Epithelial cell of proximal tubule (primary cell): ENCODE data around the gene TNRC18. TPM values are rescaled to one million over a fixed set of nuclear protein-coding genes. Genes with fewer than 3 reads are reported as not detected.
"Not testable (repeated sequence)": the region's sequence is repeated elsewhere in the genome, so short reads cannot be mapped to it uniquely, and the experiment has no call there.

Source experiments
- DNase-seq: peaks from one replicate; pipeline ENCODE4 v3.0.0-alpha.2; 2011; ENCODE audit warnings: low read depth
- H3K4me3 ChIP-seq: 2 replicates; pipeline ENCODE4 v1.5.1; 2011; ENCODE audit warnings: low read depth, mild to moderate bottlenecking, low read length
- total RNA-seq: library from RNA; depleted of rRNA; stranded (reverse); fragments of >200 nt; gene quantifications from 2 replicates; pipeline ENCODE4 v1.2.3, GENCODE V29; 2015
- TF ChIP-seq, protein P1 (sequence below): conservative IDR thresholded peaks from 2 replicates; pipeline ENCODE4 v1.5.1; 2012; ENCODE audit warnings: low read depth, mild to moderate bottlenecking, low read length

The TNRC18 gene
- total RNA-seq, 1 donor from 2014 or later: 34.3 TPM

DNA sequence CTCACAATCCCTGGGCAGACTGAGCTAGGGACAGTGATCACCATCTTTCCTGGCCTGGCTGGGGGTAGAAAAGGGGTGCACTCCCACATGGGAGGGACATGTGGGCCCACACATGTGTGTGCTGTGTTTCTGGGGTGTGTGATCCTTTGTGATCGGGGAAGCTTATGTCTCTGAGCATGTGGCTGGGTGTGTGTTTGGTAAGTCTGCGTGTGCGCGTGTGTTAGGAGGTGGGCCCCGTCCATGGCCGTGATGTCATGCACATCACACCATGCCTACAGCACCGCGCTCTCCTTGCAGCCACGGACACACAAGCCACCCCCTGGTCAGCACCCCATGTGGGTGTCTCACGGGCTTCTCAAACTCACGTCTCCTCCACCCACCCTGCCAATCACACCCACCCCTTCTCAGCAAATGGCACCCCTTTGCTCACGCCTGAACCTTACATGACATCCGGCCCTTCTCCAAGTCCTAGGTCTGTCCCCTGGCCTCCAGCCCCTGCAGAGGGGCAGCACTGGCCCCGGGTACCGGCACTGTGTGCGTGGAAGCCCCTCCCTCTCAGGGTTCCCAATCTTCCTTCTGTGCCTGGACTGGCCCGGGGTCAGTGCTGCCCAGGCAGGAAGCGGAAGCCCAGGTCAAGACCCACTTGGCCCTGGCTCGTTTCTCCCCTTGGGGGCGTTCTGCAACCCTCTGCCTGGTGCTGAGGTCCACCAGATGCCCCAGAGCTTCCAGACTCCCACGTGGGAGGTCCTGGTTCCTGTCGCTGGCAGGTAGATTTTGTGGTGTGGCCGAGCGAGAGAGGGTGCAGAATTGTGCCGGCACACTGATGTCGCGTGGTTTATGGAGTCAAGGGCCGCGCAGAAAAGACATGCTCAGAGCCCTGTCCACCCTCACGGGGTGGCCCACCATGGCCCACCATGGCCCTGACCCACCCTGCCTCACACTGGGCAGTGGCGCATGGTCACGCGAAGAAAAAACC, 128.3 kb downstream of the TNRC18 start:
- DNase-seq: no peak
- TF ChIP-seq, protein P1, sequence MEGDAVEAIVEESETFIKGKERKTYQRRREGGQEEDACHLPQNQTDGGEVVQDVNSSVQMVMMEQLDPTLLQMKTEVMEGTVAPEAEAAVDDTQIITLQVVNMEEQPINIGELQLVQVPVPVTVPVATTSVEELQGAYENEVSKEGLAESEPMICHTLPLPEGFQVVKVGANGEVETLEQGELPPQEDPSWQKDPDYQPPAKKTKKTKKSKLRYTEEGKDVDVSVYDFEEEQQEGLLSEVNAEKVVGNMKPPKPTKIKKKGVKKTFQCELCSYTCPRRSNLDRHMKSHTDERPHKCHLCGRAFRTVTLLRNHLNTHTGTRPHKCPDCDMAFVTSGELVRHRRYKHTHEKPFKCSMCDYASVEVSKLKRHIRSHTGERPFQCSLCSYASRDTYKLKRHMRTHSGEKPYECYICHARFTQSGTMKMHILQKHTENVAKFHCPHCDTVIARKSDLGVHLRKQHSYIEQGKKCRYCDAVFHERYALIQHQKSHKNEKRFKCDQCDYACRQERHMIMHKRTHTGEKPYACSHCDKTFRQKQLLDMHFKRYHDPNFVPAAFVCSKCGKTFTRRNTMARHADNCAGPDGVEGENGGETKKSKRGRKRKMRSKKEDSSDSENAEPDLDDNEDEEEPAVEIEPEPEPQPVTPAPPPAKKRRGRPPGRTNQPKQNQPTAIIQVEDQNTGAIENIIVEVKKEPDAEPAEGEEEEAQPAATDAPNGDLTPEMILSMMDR: no peak
- H3K4me3 ChIP-seq: no peak overlapping the region

DNA sequence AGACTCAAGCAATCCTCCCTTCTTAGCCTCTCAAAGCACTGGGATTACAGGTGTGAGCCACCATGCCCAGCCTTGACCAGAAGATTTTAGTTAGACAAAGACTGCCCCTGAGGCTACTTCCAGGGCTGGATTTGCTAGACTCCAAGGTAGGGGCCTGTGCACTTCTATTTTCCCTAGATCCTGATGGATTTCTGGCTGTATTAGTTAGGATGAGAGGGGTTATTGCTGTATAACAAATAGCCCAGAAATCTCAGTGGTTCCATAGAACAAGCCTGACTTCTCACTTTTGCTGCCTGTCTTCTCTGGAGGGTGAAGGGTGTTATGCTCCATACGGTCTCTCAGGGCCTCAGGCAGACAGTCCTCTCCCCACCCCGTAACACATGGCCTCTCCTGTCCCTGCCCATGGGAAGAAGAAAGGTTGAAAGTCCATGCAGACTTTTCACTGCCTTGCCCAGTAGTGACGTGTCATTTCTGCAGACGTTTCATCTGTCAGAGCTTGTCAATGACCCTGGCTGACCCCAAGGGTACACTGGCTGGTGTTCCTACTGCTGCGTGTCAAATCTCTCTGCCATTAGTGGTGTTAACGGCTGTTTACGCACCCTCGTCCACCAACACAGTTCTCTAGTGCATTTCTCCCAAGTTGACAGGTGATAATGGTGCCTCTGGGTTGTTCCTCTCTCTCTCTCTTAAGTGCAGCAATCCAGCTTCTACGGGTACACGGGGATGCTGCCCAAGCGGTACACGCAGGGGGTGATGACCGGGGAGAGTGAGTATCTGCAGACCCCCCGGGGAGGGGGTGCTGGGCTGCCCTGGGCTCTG, 129.3 kb downstream of the TNRC18 start:
- no peak for DNase-seq
- TF ChIP-seq, protein P1: no peak
- H3K4me3 ChIP-seq: no peak overlapping the region

DNA sequence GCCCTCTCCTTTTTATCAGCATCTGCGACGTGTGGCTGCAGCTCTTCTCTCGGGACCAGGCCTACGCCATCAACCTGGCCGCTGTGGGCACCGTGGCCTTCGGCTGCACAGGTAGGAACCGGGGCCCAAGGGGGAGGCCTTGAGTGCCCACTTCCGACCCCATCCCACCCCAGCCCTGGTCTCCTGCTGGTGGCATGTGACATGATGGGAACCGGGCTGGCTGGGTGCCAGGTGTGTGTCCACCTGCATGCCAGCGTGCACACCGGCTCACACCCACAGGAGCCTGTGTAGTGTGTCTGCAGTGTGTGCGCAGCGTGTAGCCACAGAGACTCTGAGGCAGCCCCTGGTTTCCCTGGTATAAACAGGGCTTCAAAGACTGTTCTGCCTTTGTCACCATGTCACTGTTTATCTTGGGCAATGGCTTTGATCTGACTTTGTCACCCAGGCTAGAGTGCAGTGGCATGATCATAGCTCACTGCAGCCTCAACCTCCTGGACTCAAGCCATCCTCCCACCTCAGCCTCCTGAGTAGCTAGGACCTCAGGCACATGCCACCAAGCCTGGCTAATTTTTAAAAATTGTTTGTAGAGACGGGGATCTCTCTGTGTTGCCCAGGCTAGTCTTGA, 131.8 kb downstream of the TNRC18 start:
- DNase-seq: not testable (repeated sequence)

DNA sequence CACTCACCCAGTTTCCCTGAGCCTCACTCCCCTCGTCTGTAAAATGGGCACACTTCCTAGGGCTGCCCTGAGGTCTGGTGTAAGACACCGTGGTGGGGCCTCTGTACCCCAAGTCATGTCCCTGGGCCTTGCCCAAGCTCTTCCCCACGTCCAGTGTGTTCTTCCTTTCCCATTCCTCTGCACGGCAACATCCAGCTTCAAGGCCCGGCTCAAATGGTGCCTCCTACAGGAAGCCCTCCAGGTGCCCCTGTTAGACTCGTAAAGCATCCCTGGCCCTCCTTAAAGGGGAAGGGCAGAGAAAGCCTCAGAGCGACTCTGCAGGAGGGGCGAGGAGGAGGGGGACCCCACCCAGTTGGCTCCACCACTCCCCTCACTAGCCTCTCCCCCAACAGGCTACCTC, 132.3 kb downstream of the TNRC18 start:
- H3K4me3 ChIP-seq: no peak overlapping the region
- DNase-seq: no peak
- TF ChIP-seq, protein P1: no peak

More for the DNA sequence above, 131.8 kb downstream of the TNRC18 start:
- H3K4me3 ChIP-seq: not testable (repeated sequence)

DNA sequence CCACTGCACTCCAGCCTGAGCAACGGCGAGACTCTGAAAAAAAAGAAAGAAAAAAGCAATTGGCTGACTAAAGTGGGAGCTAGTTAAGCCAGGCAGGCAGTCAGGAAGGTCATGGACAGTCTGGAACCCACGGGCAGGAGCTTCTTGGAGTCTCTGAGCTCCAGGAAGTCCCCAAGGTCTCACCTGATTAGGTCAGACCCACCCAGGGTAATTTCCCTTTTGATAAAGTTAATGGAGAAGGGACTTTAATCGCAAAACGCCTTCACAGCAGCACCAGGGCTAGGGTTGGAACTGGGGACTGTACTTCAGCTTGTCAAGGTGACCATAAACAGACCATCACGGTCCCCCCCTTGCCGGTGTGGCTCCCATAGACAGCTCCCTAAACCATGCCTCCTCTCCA, 134.3 kb downstream of the TNRC18 start:
- no peak for DNase-seq
- TF ChIP-seq, protein P1: no peak
- H3K4me3 ChIP-seq: no peak overlapping the region

DNA sequence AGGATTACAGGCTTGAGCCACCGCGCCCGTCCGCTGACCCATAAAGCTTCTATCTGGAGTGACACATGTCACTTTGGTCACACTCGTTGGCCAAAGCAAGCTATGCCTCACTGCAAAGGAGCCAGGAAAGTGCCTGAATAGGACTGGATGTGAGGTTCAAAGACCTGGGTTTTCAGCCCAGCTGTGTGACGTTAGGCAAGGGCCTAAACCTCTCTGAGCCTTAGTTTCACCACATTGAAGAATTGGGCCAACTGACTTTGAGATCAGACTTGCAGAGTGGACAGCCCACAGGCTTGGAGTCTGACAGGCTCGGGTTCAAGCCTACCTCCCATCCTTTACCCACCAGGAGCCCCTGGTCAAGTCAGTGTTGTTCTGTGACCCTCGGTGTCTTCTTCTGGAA, 135.1 kb downstream of the TNRC18 start:
- not testable (repeated sequence) for DNase-seq, H3K4me3 ChIP-seq

DNA sequence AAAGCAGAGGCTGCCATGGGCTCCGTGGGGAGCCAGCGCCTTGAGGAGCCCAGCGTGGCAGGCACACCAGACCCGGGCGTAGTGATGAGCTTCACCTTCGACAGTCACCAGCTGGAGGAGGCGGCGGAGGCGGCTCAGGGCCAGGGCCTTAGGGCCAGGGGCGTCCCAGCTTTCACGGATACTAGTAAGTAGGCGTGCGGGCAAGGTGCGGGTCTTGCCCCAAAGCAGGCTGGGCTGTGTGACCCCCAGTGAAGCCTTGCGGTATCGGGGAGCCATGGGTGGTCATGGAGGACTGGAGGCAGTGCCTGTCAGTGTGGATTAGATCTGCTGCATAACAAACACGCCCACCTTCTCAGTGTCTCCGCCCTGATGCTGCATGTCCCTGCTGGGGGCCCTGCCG, 135.8 kb downstream of the TNRC18 start:
- no peak overlapping the region for H3K4me3 ChIP-seq
- no peak for DNase-seq
- TF ChIP-seq, protein P1: no peak

DNA sequence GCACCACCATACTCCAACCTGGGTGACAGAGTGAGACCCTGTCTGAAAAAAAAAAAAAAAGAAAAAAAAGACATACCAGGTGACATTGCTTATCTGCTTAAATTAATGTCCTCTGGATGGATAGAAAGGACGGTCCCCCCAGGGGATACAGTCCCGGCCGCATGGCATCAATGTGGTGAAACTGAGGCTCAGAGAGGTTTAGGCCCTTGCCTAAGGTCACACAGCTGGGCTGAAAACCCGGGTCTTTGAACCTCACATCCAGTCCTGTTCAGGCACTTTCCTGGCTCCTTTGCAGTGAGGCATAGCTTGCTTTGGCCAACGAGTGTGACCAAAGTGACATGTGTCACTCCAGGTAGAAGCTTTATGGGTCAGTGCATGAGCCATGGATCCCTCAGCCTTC, 136.3 kb downstream of the TNRC18 start:
- not testable (repeated sequence) for H3K4me3 ChIP-seq, DNase-seq
